HG02970 (cell line): ENCODE results near the gene HELZ.
"Not testable (repeated sequence)": the region's sequence is repeated elsewhere in the genome, so short reads cannot be mapped to it uniquely, and the experiment has no call there.

Experiments
- ATAC-seq: cut with Tn5 transposase; IDR thresholded peaks from one replicate; pipeline ENCODE4 v1.9.1; 2021; ENCODE audit warnings: mild to moderate bottlenecking, moderate library complexity, moderate number of reproducible peaks; ENCODE audit not compliant: unreplicated experiment, low FRiP score

Gene HELZ

DNA sequence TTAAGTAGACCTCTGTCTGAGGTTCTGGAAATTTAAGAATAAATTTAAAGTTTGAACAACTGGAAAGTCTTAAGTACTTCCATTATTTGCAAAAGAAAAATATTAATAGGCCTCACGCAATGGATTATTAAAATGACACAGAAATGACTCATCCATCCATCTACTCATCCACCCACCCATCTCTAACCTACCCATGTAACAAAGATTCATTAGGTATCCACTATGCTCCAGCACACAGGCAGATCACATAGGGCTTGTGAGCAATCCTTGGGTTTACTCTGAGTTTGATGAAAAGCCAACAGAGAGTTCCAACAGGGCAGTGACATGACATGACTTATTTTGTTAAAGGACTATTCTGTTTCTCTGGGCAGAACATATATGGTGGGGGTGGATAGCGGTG, 93.3 kb downstream of the HELZ start:
- no peak for ATAC-seq

DNA sequence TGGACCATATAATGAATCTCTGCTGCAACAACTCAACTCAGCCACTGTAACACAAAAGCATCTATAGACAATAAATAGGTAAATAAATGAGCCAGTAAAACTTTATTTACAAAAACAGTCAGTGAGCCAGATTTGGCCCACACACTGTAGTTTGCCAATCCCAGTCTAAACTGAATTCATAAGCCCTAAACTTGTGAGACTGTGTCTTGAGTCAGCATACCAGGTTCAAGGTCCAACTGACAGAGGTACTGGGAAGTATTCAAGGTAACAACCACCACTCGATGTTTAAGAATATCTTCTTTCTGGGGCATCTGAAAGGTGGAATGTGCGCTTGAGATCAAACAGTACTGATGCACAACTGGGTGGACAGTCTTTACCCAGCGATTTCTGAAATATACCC, 94.2 kb downstream of the HELZ start:
- ATAC-seq: no peak

DNA sequence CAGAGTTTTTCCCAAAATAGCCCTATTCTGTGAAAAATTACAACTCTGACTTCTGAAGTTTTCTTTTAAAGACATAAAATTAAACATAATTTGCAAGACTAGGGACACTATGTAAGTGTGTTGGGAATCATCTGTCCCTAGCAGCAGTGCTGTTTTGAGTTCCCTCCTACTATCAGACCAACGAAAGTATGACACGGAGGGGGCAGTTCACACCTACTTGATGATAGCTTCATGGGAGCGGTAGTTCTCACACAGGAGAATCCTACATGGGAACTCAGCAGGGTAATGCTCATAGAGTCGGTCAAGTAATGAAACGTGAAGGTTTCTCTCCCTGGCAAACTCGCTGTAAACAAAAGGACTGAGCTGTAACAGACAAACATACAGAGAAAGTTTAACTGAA, 96.6 kb downstream of the HELZ start:
- no peak for ATAC-seq

DNA sequence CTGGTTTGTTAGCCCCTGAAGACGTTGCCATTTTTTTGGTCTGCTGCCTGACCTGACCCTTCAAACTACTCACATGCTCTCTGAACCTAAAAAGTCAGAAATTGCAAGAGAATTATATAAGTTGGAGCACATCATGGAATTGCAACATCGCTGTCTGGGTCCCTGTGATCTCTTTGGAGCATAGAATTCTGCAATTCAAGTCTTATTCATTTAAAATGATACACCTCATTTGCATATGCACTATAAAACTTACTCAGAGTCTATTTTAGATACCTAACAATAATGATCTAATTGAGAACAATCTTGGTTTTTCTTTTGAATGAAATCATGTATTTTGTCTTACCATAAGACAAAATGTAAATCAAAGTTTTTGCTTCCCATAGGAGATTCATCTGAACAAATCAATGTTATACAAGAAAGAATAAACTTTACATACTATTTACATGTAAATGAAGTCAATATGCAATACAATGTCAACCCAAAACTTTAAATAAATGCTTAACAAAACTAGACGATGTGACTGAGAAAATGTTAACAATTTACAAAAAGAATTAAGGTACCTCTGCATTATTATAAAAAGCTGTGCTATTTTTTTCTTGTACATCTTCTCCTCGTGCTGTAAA, 99.7 kb downstream of the HELZ start:
- no peak for ATAC-seq

DNA sequence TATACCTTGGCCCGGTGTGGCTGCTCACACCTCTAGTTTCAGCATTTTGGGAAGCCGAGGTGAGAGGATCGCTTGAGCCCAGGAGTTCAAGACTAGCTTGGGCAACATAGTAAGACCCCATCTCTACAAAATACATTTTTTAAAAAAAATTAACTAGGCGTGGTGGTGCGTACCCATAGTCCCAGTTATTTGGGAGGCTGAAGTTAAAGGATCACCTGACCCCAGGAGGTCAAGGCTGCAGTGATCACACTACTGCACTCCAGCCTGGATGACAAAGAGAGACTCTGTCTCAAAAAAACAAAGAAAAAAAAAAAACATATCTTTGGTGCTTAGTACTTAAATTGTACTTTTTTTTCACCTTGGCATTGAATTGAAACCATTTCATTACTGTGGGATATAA, 101.7 kb downstream of the HELZ start:
- ATAC-seq: no peak

DNA sequence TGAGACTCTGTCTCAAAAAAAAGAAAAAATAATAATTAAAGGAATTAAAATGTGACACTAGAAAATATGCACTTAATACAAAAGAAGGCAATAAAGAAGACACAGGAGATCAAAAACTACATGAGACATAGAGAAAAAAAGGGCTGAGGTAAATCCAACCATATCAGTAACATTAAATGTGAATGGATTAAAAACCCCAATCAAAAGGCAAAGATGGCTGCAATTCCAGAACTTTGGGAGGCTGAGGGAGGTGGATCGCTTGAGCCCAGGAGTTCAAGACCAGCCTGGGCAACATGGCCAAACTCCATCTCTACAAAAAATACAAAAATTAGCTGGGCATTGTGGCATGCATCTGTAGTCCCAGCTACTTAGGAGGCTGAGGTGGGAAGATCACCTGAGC, 103.0 kb downstream of the HELZ start:
- ATAC-seq: not testable (repeated sequence)

DNA sequence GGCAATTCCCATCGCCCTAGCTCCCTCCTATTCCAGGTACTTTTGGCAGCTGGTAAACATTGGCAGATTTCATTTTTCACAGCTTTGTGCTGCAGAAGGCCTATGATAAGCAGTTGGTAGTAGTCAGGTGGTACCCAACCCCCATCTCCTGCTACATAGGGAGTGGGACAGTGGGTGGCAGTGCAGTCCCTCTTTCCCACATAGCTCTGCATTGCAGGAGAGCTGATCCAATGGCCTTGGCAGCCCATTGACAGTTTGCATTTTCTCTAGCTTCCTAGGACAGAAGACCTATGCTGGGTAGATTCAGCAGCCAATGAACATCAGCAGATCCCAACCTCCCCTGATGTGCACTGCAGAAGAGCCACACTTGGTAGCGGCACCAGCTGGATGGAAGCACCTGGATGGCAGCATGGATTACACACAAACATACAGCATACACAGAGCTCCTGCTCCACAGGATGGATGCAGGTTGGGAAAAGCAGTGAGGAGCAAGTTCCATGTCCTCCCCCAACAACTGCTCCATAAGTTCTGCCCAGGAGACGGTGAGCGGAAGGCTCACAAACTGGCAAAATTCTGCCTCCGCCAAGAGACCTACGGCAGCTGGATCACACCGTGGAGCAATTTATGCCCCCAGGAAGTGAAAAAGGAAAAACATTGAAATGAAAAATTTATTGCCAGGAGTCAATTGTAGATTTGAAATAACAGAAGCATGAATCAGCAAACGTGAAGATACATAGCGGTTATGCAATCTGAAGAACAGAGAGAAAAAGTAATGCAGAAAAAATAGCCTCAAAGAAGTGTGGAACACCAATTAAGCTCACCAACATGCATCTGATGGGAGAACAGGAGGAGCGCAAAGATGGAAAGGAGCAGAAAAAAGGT, 105.0 kb downstream of the HELZ start:
- no peak for ATAC-seq

DNA sequence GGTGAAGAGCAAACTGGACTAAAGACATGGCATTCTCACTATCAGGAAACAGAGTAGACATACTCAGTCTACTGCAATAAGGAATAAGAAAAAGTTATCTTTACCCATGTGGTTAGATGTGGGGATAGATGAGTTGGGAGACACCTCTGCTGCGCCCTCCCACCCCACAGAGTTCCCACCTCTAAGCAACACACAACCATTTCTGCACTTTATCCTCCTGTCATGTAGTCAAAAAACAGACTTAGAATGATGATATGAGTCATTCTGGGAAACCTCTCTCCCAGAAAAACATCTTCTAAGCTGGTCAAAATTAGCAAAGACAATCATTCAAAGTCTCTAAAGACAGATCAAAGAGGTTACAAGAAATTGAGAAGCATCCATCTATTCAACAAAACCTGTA, 105.7 kb downstream of the HELZ start:
- no peak for ATAC-seq

DNA sequence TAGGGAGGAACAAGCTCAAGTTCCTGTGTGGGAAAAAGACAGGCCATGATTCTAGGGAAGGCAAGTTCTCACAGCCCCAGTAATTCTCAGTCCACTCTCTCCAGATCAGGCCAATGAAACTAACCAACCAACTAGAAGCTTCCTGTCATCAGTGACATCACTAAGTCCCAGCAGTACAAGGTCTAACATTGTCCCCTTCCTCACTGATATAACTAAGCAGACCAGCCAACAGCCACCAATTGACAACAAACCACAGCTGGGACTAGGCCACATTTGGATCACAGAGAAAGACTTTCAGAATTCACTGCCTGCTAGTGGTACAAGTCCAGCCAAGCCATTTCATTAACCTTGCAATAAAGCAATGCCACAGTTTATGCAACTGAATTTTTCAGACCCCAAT, 106.6 kb downstream of the HELZ start:
- ATAC-seq: no peak

DNA sequence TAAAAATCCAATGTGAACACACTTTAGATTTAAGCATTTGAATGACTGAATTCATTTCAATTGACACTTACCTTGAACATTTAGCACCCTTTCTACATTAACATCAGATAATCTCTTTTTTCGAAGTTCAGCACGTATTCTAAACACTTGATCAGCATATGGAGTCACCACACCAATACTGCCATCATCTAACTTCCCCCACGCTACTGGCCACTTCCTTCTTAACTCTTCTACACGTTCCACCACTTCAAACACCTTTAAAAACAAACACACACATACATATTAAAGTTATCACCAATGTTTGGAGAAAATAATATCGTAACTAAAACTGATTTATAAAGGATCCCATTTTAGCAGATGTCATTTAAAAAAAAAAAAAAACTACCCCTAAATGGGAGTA, 107.1 kb downstream of the HELZ start:
- no peak for ATAC-seq

DNA sequence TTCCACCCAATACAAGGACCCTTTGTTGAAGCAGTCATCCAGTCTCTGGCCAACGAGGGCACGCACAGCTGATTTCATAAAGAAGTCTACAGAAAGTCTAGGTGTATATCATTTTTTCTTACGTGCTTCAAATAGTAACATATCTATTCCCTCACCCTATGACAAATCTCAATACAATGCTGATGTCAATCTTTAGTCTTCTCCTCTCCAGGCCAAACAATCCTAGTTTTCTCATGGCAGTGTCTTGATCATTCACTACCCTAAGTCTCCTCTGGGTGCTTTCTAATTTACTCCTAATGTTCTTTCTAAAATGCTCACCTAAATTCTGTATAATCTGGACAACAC, 108.0 kb downstream of the HELZ start:
- no peak for ATAC-seq

DNA sequence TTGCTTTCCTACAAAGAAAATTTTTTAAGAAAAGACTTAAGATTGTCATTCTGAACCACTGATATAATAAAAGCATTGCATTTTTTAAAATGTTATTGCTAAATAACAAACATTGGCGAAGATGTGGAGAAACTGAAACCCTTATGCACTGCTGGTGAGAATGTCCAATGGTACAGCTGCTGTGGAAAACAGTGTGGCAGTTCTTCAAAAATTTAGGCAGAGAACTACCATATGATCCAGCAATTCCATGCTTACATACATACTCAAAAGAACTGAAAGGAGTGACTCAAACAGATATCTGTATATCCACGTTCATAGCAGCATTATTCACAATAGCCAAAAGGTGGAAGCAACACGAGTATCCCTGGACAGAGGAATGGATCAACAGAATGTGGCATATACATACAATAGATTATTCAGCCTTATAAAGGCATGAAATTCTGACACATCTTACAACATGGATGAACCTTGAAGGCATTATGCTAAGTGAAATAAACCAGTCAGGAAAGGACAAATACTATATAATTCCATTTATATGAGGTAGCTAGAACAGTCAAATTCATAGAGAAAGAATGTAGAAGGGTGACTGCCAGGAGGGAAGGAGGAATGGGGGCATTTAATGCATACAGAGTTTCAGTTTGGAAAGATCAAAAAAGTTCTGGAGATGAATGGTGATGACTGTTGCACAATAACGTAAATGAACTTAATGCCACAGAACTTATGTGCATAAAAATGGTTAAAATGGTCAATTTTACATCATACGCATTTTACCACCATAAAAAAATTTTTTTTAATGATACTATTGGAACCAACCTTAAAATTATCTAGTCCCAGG, 108.6 kb downstream of the HELZ start:
- no peak for ATAC-seq

DNA sequence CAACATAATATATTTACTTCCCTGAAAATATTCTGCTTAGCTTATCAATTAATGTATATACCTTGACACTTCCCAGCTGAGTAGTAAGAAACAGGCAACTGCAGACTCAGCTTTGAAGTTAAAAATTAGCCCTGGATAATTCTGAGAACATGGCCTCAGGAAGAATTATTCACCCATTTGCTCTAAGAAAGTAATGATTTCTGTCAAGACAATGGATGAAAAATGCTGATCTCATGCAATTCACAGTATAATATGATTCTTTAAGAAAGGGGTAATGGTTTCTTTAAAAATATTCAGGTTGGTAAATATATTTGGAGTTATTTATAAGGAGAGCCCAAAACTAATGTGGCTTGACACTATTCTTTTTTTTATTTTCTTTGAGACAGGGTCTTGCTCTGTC, 111.8 kb downstream of the HELZ start:
- no peak for ATAC-seq

DNA sequence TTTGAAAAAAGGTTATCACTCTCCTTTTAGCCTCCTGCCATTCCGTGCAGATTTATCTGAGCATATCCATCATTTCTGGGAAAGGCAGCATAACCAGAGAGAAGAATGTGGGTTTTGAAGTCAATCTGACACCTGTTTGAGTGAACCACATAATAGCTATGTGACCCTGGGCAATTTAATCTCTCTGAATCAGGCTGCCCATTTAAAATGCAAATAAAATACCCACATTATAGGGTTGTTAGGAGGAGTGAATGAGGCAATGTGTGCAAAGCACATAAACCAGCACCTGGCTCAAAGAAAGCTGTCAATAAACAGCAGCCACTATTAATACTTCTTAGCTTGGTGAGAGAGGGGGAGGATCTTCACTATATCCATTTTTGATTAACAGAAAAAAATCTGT, 112.6 kb downstream of the HELZ start:
- ATAC-seq: no peak

DNA sequence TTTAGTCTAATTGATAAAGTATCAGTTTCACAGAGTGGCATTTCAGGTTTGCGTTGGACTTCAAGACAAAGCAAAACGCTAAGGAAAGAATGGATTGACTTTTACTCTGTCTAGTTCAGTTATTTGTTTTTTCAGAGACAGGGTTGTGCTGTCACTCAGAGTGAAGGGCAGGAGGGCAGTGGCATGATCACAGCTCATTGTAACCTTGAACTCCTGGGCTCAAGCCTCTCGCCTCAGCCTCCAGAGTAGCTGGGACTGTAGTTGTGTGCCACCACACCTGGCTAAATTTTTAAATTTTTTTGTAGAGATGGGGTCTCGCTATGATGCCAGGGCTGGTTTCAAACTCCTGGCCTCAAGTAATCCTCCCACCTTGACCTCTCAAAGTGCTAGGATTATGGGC, 114.2 kb downstream of the HELZ start:
- no peak for ATAC-seq

DNA sequence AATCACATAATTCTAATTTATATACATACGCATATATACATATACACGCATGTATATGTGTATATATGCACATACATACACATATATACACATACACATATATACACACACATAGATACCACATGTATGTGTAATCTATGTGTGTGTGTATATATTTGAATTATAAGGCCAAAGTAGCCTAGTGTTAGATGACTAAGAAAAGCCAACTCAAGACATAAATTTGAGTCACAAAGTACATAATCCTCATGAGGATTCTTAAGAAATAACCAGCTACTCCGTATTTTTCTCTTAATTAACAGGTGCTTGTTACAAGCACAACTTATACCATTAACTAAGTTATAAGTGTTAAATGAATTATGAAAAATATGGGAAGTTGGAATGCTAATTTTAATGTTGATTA, 115.7 kb downstream of the HELZ start:
- ATAC-seq: no peak

DNA sequence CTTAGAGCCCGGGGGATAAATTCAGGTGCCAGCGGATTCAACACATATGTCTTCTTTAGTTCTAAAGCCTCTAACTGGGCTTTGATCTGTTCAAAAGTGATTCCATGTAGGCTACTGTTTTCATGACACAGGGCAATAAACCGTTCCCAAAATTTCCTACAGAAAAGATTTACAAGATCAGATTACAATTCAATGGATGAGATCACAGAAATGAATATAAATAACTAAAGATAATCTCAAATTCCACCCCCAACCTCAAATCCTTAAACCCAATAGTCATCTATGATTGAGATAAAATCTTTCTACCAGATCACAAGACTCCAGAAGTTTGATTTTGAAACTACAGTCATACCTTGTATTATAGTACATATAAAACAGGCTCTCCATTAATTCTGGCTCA, 116.3 kb downstream of the HELZ start:
- ATAC-seq: no peak

DNA sequence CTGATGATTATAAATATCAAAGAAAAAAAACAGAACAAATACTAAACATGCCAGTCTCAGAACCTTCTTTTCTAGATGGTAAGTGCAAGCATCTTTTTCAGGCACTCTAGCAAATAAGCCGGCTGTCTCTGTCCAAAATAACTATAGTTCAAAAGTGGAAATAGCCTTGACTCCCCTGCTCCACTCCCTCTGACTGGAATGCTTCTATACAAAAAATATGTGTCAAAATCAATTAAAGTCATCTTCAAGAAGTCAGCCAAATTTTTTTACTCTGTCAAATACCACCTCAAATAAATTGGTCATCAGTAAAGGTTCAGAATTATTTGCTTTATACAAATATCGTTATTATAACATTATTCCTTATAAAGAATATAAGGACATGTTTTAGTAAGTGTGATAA, 117.1 kb downstream of the HELZ start:
- no peak for ATAC-seq

DNA sequence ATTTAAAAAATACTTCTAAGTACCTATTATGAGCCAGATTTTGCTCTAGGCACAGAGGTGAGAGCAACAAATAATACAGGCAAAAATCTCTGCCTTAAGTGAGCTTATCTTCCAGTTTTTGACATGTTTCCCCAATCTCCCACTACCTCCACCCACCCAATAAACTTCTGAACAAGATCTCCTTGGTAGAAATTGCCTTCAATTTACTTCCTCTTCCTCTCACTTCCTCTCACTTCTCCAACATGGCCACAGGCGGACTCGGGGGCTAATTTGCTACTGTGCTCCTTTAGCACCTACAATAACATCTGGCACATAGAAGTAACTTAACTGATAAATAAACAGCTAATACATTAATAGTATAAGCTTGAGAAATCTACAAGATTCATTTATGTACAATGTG, 118.0 kb downstream of the HELZ start:
- no peak for ATAC-seq

DNA sequence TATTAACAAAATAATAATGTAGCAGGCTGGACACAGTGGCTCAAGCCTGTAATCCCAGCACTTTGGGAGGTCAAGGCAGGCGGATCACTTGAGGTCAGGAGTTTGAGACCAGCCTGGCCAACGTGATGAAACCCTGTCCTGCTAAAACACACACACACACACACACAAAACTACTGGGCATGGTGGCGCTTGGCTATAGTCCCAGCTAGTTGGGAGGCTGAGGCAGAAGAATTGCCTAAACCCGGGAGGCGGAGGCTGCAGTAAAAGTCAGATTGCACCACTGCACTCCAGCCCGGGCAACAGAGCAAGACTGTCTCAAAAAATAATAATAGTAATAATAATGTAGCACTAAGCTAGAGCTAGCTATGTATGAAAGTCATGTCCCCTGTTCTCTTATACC, 118.5 kb downstream of the HELZ start:
- ATAC-seq: not testable (repeated sequence)

DNA sequence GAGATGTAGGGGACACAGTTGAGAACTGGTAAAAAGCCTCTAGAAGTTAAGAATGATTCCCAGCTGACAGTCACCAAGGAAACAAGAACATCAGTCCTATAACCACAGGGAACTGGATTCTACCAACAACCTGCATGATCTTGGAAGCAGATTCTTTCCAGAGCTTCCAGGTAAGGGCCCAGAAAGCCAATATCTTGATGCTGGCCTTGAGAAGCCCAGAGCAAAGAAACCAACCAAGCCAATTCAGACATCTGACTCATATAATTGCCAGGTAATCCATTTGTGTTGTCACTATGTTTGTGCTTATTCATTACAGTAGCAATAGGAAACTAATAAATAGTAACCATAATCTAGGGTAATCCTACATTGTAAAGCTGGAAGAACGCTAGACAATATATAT, 119.1 kb downstream of the HELZ start:
- ATAC-seq: no peak
